B cell (primary cell): ENCODE measurements around the gene ENO2. TPM values are rescaled to one million over a fixed set of nuclear protein-coding genes. Genes with fewer than 3 reads are reported as not detected.
"Not testable (repeated sequence)": the region's sequence is repeated elsewhere in the genome, so short reads cannot be mapped to it uniquely, and the experiment has no call there.

Experiments
- ATAC-seq: fragments of 200-7000 bp; cut with Tn5 transposase; one replicate; pipeline ENCODE4 v1.10.0; 2021; ENCODE audit warnings: low read depth, mild to moderate bottlenecking, moderate number of reproducible peaks, moderate library complexity
- CTCF ChIA-PET: fragments of 350-600 bp; sonication (Branson Sonifier 250); formaldehyde crosslinking; loops from one replicate; lab custom pipeline; 2021; ENCODE audit warnings: antibody characterized with exemption, inconsistent platforms; lab: Charles Lee
- POLR2A ChIA-PET: fragments of 350-600 bp; sonication (Branson Sonifier 250); formaldehyde crosslinking; loops from one replicate; lab custom pipeline; 2021; ENCODE audit warnings: antibody characterized with exemption; lab: Charles Lee
- DNase-seq: peaks from one replicate; pipeline ENCODE4 v3.0.0; 2013
- H2AFZ ChIP-seq: 2 replicates; pipeline ENCODE4 v1.6.1; 2012; ENCODE audit warnings: mild to moderate bottlenecking, low read depth, low read length; ENCODE audit not compliant: insufficient read depth, poor library complexity, severe bottlenecking
- H3K27ac ChIP-seq, 2 donors: 1 replicate in 1 of 2; 2 replicates in 1 of 2; pipeline ENCODE4 v1.5.1; 2012 to 2013; ENCODE audit warnings: low read length in 2 of 2, mild to moderate bottlenecking in 2 of 2, moderate library complexity in 1 of 2
- H3K27me3 ChIP-seq, 4 experiments: fragments of 200-600 bp in 1 of 4; sonication (generic) in 1 of 4; replicated peaks in 1 of 4; 1 replicate in 2 of 4; 2 replicates in 2 of 4; pipeline versions ENCODE4 v1.6.1 to v1.7.0; 2013 to 2016; ENCODE audit warnings: low read length in 3 of 4, mild to moderate bottlenecking in 2 of 4, mixed read lengths in 1 of 4, moderate library complexity in 1 of 4; ENCODE audit not compliant: insufficient read depth in 4 of 4, control insufficient read depth in 3 of 4; ENCODE audit errors: control extremely low read depth in 1 of 4
- H3K36me3 ChIP-seq, 2 experiments: replicated peaks in 1 of 2; 1 replicate in 1 of 2; 2 replicates in 1 of 2; pipeline versions ENCODE4 v1.6.1 to v1.7.1; 2013; ENCODE audit warnings: low read length in 1 of 2; ENCODE audit not compliant: insufficient read depth in 2 of 2, control insufficient read depth in 1 of 2; ENCODE audit errors: control extremely low read depth in 1 of 2, extremely low read depth in 1 of 2
- H3K4me1 ChIP-seq, 2 donors: fragments of 200-600 bp in 1 of 2; sonication (generic) in 1 of 2; 1 replicate in 1 of 2; 2 replicates in 1 of 2; pipeline versions ENCODE4 v1.5.1 to v1.6.1; 2013 to 2017; ENCODE audit warnings: low read length in 2 of 2; ENCODE audit not compliant: control insufficient read depth in 2 of 2, insufficient read depth in 2 of 2
- H3K4me2 ChIP-seq: replicated peaks from 2 replicates; pipeline ENCODE3; 2012; ENCODE audit warnings: mild to moderate bottlenecking, low read depth, low read length; ENCODE audit not compliant: poor library complexity, severe bottlenecking
- H3K4me3 ChIP-seq, 5 experiments: fragments of 200-600 bp in 1 of 5; sonication (generic) in 1 of 5; 1 replicate in 3 of 5; 2 replicates in 2 of 5; pipeline versions ENCODE4 v1.5.1 to v1.7.0; 2011 to 2016; ENCODE audit warnings: low read length in 4 of 5, mild to moderate bottlenecking in 4 of 5, low read depth in 2 of 5, control low read depth in 1 of 5, moderate library complexity in 1 of 5; ENCODE audit not compliant: insufficient read depth in 1 of 5; ENCODE audit errors: control extremely low read depth in 1 of 5, extremely low read depth in 1 of 5
- H3K79me2 ChIP-seq: fragments of 200-600 bp; sonication (generic); one replicate; pipeline ENCODE4 v1.6.0; 2016; ENCODE audit warnings: low read length; ENCODE audit not compliant: control insufficient read depth, insufficient read depth
- H3K9ac ChIP-seq: fragments of 200-600 bp; sonication (generic); 2 replicates; pipeline ENCODE4 v1.6.1; 2017; ENCODE audit warnings: mild to moderate bottlenecking, low read length, moderate library complexity
- H3K9me3 ChIP-seq, 3 donors: one replicate each; pipeline versions ENCODE4 v1.6.1 to v1.7.1; 2013; ENCODE audit warnings: low read length in 2 of 3; ENCODE audit not compliant: control insufficient read depth in 2 of 3, insufficient read depth in 1 of 3; ENCODE audit errors: control extremely low read depth in 1 of 3
- H4K20me1 ChIP-seq: 2 replicates; pipeline ENCODE4 v1.6.0; 2012; ENCODE audit warnings: mild to moderate bottlenecking, low read length; ENCODE audit not compliant: insufficient read depth, control insufficient read depth, poor library complexity, severe bottlenecking
- H3K27ac Mint-ChIP-seq: one replicate; pipeline ENCODE4 v1.8.0; 2021; ENCODE audit warnings: mixed read lengths
- H3K27me3 Mint-ChIP-seq: one replicate; pipeline ENCODE4 v1.8.0; 2021; ENCODE audit warnings: mixed read lengths
- H3K4me1 Mint-ChIP-seq: one replicate; pipeline ENCODE4 v1.8.0; 2021; ENCODE audit warnings: mixed read lengths
- H3K4me3 Mint-ChIP-seq: one replicate; pipeline ENCODE4 v1.8.0; 2021; ENCODE audit warnings: mixed read lengths
- H3K9me3 Mint-ChIP-seq: one replicate; pipeline ENCODE4 v1.8.0; 2022; ENCODE audit warnings: mixed read lengths; ENCODE audit not compliant: insufficient read depth
- EZH2 ChIP-seq: IDR thresholded peaks from 2 replicates; pipeline ENCODE4 v1.6.1; 2012; ENCODE audit warnings: borderline replicate concordance, low read depth, mild to moderate bottlenecking, moderate library complexity, low read length; ENCODE audit not compliant: insufficient read depth, poor library complexity, severe bottlenecking
- WGBS: methylation state at CpG from one replicate; pipeline ENCODE4 v1.1.5; 2013; ENCODE audit warnings: missing lambda C conversion rate; ENCODE audit not compliant: insufficient coverage; 5-methylcytosine and 5-hydroxymethylcytosine counted together
- intact Hi-C: fragments of 100-400 bp; cut with micrococcal nuclease; formaldehyde crosslinking; loops from one replicate; pipeline ENCODE4 v1.10.0; 2022
- polyA plus RNA-seq: library from polyadenylated mRNA; depleted of rRNA; stranded (reverse); fragments of >200 nt; gene quantifications from 2 replicates; pipeline ENCODE4 v1.2.3, GENCODE V29; 2012
- total RNA-seq, 2 donors: library from RNA; stranded (reverse); fragments of 120-200 nt in 1 of 2; gene quantifications; 1 replicate in 1 of 2; 2 replicates in 1 of 2; pipeline versions ENCODE4 v1.2.3 to v1.2.4, GENCODE V29; 2013 to 2022
- TF ChIP-seq, protein P1 (sequence below): fragments of 200-600 bp; IDR thresholded peaks from one replicate; pipeline ENCODE4 v1.8.0; 2022; ENCODE audit warnings: antibody characterized with exemption, mild to moderate bottlenecking

The ENO2 gene
- total and polyA plus RNA-seq, 2 donors (not counting 1 experiment from before 2014, with no cell fraction given), result 42.5 to 55.3 TPM

DNA sequence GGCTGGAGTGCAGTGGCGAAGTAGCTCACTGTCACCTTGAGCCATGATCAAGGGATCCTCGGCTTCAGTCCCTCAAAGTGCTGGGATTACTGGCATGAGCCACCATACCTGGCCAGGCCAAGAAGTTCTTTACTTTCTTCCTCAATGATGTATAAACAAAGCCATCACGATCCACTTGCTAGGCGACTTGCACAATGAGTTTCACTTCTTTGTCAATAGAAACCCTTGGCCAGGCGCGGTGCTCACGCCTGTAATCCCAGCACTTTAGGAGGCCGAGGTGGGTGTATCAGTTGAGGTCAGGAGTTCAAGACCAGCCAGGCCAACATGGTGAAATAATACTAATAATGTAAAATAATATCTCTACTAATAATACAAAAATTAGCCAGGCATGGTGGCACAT lies 26.9 kb upstream of the ENO2 start:
- Histone ChIP-seq H3K9ac (no peak overlapping the region), H3K79me2 (peaks cover 4% of the 10 kb centered on the region), H4K20me1 (no peaks in the 10 kb centered on the region), H3K4me2 (no peak overlapping the region), H3K4me3 (no peak overlapping the region), H2AFZ (no peak overlapping the region), H3K36me3 (peaks cover 0 to 5% of the 10 kb centered on the region in 2 experiments), H3K27me3 (no peaks in the 10 kb centered on the region), H3K9me3 (no peaks in the 10 kb centered on the region), H3K4me1 (peaks cover 9 to 13% of the 10 kb centered on the region in 2 donors), H3K27ac (no peak overlapping the region)
- CTCF ChIA-PET, result interaction anchor here (1.6 kb wide), 1 partner anchor 14 kb away, joined by 8 read pairs; the partner anchor contains the start of gene SPSB2
- ATAC-seq (no peak), DNase-seq (no peak)
- Mint-ChIP-seq H3K27ac (no peak overlapping the region), H3K4me1 (peaks cover 15% of the 10 kb centered on the region), H3K4me3 (no peak overlapping the region), H3K27me3 (no peaks in the 10 kb centered on the region), H3K9me3 (no peaks in the 10 kb centered on the region)
- intact Hi-C loops, result no loop called here
- no peak for TF ChIP-seq EZH2
- TF ChIP-seq, protein P1, sequence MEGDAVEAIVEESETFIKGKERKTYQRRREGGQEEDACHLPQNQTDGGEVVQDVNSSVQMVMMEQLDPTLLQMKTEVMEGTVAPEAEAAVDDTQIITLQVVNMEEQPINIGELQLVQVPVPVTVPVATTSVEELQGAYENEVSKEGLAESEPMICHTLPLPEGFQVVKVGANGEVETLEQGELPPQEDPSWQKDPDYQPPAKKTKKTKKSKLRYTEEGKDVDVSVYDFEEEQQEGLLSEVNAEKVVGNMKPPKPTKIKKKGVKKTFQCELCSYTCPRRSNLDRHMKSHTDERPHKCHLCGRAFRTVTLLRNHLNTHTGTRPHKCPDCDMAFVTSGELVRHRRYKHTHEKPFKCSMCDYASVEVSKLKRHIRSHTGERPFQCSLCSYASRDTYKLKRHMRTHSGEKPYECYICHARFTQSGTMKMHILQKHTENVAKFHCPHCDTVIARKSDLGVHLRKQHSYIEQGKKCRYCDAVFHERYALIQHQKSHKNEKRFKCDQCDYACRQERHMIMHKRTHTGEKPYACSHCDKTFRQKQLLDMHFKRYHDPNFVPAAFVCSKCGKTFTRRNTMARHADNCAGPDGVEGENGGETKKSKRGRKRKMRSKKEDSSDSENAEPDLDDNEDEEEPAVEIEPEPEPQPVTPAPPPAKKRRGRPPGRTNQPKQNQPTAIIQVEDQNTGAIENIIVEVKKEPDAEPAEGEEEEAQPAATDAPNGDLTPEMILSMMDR, result no peak
- WGBS, result 100% methylated on average over 2 of the region's 8 CpGs
- POLR2A ChIA-PET, result interaction anchor here (0.6 kb wide), 1 partner anchor 62 kb away, joined by 3 read pairs; no protein-coding TSS in a partner anchor

DNA sequence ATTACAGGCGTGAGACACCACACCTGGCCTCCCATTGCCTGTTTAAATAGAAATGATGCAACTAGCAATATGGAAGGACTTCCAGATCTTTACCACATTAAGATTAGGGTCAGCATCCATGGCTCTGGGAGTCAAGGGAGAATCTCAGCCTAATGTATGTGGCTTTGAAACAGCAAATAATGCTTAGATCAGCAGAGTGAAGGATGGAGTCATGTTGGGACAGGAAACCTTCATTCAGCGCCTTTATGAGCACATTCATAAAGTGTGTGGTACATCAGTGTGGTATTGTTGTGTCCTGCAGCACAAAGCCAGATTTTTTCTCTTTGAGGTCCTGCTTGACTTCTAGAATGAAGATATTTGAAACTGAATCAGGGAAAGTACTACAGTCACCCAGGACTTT lies 26.0 kb upstream of the ENO2 start:
- Histone ChIP-seq H3K79me2 (peaks cover 4% of the 10 kb centered on the region), H3K27ac (no peak overlapping the region), H4K20me1 (no peaks in the 10 kb centered on the region), H3K9me3 (no peaks in the 10 kb centered on the region), H3K4me1 (peaks cover 9 to 13% of the 10 kb centered on the region in 2 donors), H3K27me3 (no peaks in the 10 kb centered on the region), H3K36me3 (peaks cover 0 to 5% of the 10 kb centered on the region in 2 experiments), H3K9ac (no peak overlapping the region), H3K4me3 (no peak overlapping the region), H2AFZ (no peak overlapping the region), H3K4me2 (no peak overlapping the region)
- H3K4me3 Mint-ChIP-seq, result no peak overlapping the region
- H3K9me3 Mint-ChIP-seq, result no peaks in the 10 kb centered on the region
- H3K27me3 Mint-ChIP-seq, result no peaks in the 10 kb centered on the region
- H3K27ac Mint-ChIP-seq, result no peak overlapping the region
- DNase-seq (no peak), ATAC-seq (no peak)
- TF ChIP-seq, protein P1, result no peak
- no peak for TF ChIP-seq EZH2
- H3K4me1 Mint-ChIP-seq, result peaks cover 15% of the 10 kb centered on the region
- ChIA-PET CTCF (interaction anchor here (1.6 kb wide), 1 partner anchor 15 kb away, joined by 8 read pairs; the partner anchor contains the start of gene SPSB2), POLR2A (no interaction called here)
- intact Hi-C loops, result no loop called here
- 100% methylated on average over 1 of the region's 2 CpGs for WGBS

DNA sequence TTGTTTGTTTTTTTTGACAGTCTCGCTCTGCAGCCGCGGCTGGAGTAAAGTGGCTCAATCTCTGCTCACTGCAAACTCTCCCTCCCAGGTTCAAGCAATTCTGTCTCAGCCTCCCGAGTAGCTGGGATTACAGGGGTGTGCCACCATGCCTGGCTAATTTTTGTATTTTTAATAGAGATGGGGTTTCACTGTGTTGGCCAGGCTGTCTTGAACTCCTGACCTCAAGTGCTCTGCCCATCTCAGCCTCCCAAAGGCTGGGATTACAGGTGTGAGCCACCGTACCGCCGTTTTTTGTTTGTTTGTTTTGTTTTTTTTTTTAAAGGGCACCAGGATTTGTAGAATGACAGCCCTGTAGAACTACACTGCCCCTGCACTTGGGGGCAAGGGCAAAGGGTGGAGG lies 25.6 kb upstream of the ENO2 start:
- DNase-seq, H4K20me1 ChIP-seq, H3K27me3 Mint-ChIP-seq, H2AFZ ChIP-seq, H3K4me3 ChIP-seq, H3K79me2 ChIP-seq, H3K9me3 Mint-ChIP-seq, H3K27ac Mint-ChIP-seq, H3K4me2 ChIP-seq, H3K27me3 ChIP-seq, intact Hi-C loops, H3K9me3 ChIP-seq, H3K9ac ChIP-seq, ATAC-seq, H3K4me3 Mint-ChIP-seq, H3K27ac ChIP-seq, H3K36me3 ChIP-seq, CTCF ChIA-PET: not testable (repeated sequence)
- H3K4me1 ChIP-seq, result peaks cover 9 to 13% of the 10 kb centered on the region in 2 donors
- POLR2A ChIA-PET, result interaction anchor here (0.5 kb wide), 1 partner anchor 254 kb away, joined by 3 read pairs; no protein-coding TSS in a partner anchor
- peaks cover 15% of the 10 kb centered on the region for H3K4me1 Mint-ChIP-seq
- 89% methylated on average over 4 of the region's 7 CpGs for WGBS
